IPS-NIHi11 (cell line): Measurements from ENCODE around the gene UBE3D.
"Not testable (repeated sequence)": the region's sequence is repeated elsewhere in the genome, so short reads cannot be mapped to it uniquely, and the experiment has no call there.

Source experiments
- DNase-seq: peaks from one replicate; pipeline ENCODE4 v3.0.0; 2012; ENCODE audit warnings: mixed read lengths, low spot score

Gene UBE3D

DNA sequence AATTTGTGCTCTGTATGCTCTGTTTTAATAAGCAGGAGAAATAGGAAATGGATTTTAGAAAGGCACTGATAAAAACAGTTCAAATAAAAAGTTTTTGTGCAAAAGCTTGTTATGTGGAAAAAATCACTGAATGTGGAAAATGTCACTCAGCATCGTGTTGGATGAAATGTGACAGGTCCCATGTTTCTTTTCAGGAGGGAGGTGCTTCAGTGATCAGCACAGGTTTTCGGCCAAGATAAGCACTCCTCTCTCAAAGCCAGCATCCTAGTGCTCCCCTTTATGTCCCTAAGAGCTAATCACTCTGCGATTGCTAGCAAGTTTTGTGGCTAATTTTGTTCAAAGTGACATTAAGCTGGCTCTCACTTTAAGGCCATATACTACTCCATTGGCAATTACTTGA lies 12.0 kb downstream of the UBE3D start:
- DNase-seq = no peak

DNA sequence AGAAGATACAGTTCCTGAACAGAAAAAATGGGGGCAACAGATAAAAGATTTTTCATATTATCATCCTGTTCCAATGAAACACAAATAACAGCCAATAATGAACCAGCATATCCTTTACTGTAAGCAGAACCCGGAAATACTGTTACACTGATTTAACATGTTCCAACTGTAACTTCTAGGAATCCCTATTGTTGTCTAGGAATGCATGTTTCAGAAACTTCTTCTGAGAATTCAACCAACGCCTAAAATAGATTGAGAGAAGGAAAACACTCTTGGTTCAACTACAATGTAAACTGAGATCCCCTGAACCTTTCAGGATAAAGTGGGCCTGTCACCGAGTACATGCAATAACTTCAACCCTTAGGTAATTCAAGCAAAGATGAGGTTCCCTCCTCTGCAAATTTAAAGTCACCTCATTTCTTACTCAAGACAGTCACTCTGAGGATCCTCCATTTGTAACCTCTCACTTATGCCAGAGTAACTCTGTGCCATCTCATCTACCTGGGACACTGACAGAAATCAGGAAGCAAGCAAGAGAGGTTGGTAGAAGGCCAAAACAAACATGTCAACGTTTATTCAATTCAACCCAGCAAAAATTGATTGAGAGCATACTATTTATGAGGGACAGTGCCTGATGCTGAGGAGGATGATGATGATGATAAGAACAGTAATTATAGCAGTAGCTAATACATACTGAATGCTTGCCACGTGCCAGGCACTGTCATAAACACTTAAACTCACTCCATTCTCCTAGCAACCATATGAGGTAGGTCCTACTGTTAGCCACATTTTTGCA lies 14.1 kb downstream of the UBE3D start:
- no peak for DNase-seq

DNA sequence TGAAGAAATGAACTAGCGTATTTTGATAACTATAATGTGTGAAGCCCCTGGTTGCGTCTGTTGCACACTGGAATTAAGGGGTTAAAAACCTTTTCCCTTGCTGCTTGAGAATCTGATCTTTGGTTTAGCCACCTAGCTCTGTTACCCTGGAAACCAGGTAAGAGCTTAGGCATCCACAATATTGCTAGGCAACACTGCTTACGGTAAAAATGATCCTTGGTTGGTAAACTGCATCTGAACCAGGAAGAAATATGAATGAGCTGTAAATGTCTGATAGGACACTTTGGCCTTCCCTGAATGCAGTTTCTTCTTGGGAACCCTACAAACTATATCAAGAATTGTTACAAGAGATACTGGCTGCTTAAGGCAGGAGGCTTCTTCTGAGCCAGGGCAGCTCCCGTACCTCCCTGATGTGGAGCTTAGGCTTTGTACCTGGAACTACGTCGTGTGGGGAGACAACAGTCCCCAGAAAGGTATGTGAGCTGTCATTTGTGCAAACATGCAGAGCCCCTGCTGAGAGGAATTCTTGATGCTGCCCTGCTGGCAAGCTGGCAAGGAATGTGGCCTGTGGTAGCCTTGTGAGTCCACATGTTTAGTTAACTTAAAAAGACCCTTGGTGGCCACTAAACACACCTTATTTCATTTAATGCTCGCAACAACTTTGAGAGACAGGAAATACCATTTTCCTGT lies 18.4 kb downstream of the UBE3D start:
- DNase-seq = peak; percentile 17

DNA sequence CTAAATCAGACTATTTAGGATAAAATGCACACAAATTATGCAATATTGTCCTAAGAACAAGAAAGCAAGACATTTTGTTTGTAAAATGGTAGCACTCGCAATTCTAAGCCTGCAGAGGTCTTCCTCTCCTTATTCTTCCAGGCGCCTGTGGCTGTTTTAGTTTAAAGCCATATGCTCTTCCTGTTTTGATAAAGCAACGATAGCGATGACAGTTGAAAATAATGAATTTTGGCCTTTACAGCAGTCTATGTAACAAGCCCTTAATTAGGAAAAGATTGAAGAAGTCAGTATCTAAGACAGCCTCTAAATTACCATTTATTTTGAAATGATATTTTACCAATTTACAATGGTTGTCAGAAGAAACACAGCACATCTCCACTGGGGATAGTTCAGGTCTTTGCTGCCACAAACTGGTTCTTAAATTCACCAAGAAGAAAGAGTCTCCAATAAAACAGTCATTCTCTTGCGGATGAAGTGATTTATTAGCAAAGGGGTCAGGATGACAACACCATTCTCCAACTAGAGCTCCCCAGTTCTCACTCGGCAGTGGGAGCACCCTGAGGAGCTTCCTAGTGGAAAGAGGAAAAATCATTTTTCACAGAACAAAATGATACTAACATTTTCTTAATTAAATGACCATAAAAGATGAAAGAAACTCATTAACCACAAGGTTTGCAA lies 21.4 kb downstream of the UBE3D start:
- no peak for DNase-seq

DNA sequence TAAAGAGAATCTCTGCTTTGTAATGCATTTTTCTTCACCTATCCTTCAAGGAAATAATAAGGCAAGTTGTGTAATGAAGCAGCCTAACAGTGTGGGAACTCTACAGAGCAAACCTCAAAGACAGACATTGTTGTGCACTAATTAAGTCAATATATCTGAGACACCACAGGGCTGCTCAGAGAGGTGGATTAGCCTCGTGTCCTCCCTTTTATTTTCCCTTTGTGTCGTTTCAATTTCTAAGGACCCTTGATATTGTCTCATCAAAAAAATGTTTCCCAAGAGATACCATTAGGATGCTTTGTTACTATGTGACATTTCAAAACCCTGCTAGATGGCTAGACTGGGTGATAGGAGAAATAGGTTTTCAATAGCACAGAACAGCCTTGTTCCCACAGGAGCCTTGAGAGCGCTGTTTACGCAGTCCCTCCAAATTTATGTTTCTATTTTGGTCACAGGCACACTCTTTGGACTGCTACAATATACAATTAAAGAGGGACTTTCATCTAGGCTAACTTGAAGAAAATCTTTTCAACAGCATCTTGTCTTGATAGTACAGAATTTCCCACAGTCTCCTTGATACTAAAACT lies 23.1 kb downstream of the UBE3D start:
- DNase-seq = no peak

DNA sequence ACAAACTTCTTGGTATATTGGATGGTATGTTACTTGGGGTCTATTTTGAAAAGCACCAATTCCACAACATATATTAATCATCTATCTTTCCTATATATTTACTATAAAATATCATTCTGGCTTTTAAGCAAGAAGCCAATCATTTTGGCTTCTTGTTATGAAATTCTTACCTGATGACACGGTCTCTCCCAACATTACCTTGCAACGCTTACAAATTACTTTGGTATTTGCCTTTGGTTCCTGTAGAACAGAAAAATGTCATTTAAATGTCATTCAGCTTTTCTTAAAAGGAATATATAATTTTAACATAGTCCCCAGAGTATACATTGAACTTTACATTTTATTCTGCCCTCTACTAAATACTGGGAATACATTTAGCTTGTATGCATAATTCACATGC lies 27.4 kb downstream of the UBE3D start:
- no peak for DNase-seq

DNA sequence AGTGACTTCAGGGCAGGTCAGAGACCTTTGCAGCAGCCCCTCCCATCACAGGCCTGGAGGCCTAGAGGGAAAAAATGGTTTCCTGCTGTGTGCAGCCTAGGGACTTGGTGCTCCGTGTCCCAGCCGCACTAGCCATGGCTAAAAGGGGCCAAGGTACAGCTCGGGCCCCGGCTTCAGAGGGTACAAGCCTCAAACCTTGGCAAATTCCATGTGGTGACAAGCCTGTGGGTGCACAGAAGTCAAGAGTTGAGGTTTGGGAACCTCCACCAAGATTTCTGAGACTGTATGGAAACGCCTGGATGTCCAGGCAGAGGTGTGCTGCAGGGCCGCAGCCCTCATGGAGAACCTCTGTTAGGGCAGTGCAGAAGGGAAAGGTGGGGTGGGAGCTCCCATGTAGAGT lies 34.0 kb downstream of the UBE3D start:
- no peak for DNase-seq

DNA sequence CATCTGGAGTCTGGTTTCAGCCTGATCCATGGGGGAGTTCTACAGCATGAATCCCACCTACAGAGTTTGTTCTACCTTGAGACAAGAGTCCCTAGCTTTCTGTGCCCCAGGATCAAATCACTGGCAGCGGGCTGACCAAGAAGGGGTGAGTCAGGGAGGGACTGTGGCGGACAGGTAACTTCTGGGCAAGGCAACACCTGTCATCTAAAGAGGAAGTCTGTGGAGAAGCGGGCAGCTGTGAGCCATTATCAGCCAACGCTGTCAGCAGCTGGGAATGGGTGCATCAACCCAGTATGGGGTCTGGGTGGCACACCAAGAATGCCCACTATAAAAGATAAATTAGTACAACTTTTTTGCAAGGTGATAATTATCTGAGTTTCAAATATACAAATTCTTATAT lies 45.9 kb downstream of the UBE3D start:
- no peak for DNase-seq

DNA sequence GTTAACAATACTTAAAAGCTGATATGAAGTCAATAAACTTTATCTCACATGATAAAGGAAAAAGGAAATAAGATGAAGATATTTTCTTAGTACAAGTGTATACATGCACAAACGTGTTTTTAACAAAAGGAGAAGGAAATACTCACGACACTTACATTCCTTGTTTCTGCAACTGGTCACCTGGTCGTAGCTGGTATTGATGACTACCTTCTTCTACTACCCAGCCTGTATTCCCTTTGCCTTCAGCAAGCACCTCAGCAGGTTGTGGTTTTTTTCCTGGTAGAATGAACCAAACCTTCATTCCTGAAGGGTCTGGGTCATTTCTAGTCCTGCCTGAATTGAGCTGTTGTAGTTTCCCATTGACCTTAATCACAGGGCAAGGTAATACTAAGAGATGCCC lies 54.5 kb downstream of the UBE3D start:
- not testable (repeated sequence) for DNase-seq

DNA sequence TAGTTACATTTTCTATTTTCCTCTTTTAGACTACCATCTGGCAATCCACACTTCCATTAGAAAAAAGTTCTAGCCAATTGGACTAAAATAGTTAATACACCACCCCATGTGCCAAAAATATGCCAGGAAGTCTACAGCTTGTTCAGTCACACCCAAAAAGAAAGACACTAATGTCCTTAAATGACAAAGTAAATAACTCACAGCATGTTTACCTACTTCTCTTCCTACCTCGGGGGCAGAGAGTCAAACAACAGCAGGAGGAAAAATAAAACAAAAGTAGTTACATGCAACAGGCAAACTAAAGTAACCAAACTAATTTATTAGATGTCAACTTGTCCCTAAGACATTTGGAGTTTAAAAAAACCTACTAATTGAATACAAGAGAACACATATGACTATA lies 57.0 kb downstream of the UBE3D start:
- no peak for DNase-seq

DNA sequence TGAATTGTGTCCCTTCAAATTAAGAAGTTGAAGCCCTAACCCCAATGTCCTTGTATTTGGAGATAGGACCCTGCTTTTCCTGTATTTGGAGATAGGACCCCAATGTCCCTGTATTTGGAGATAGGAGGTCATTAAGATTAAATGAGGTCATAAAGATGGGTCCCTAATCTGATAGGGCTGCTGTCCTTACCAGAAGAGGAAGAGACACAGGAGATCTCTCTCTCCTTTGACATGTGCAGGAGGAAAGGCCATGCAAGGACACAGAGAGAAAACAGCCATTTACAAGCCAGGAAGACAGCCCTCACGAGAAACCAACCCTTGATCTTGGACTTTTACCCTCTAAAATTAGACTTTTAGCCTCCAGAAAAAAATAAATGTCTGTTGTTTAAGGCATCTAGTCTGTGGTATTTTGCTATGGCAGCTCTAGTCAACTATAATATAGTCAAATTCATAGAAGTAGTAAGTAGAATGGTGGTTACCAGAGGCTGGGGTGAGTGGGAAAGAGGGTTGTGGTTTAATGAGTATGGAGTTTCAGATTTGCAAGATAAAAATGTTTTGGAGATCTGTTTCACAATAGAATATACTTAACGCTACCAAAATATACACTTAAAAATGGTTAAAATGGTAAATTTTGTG lies 59.3 kb downstream of the UBE3D start:
- no peak for DNase-seq

DNA sequence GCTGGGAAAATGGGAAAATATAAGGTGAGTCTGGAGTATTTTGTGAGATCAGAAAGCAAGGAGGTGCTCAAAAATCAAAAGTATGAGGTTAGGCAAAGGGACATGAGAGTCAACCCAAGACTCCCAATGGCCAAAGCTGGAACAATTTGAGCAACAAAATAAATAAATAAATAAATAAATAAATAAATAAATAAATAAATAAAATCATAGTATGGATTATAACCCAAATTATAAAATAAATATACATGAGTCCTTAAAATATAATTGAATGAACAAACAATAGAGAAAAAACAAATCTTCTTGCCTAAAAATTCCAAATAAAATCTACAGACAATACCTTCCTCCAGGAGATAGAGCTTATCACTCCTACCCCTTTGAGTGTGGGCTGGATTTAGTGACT lies 69.5 kb downstream of the UBE3D start:
- no peak for DNase-seq

DNA sequence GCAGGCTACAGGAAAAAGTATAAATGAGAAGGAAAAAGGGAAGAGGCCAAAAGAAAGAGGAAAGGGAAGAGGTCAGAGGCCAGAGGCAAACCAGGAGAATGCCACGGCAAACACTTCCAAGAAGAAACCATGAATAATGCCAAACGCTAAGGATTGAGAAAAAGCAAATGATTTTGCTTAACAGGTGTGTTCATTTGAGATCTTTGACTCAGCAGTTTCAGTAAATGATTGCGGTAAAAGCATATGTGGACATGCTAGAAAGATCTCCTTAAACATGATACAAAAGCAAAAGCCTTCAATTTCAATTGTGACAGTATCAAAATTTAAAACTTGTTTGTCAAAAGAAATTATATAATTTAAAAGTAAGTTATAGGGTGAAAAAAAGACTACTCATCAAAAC lies 70.6 kb downstream of the UBE3D start:
- no peak for DNase-seq

DNA sequence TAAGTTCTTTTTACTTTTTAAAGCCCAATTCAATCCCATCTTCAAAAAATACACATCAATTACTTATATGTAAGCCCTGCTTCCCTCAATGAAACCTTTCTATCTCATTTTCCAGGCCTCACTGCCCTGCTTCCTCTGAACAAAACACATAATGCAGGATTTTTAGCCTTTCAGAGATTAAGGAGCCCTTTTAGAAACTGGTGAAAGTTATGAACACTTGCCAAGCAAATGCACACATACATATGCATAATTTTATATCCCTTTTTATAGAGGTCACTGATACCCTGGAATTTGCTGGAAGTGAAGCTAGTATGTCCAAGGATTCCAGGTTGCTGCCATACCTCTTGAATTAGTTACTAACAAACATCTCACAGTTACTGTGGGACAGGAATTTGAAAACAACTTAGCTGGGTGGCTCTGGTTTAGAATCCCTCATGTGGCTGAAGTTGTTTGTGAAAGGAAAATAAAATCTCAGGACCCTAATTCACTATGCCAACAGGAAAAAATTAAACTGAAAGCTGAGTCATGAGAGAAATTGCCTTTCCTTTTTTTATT lies 75.8 kb downstream of the UBE3D start:
- no peak for DNase-seq

DNA sequence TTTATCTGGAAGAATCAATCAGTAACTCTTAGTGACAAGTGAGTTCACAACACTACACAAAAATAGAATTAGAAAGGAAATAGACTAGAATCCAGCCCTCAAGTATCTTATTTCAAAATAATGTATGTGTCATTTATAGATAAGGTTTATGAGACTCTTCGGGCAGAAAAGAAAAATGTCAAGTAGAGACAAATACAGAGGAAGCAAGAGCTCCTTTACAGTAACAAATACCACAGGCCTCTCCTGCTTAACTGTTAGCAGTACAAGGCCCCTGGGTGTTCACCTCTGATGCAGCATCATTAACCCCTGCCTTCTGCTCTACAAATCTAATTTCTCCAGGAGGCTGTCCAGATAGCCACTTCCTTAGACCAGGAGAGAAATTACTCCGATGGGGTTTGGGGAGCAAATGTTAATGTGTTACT lies 76.7 kb downstream of the UBE3D start:
- DNase-seq = no peak

DNA sequence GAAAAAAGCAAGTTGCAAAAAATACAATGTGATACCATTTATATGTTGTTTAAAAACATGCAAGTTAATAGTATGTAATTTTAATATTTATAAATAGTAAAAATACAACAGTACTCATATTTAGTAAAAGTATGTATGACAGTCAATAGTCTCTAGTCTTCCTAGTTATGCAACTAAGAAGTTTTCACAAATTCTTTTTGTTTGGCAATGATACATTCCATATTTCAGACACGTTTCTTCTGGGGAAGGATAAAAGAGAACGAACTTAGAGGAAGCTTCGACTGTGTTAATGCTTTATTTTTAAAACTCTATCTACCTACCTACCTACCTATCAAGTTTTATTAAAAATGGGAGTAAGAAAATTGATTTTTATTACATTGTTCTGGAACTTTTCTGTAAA lies 77.7 kb downstream of the UBE3D start:
- DNase-seq = no peak

DNA sequence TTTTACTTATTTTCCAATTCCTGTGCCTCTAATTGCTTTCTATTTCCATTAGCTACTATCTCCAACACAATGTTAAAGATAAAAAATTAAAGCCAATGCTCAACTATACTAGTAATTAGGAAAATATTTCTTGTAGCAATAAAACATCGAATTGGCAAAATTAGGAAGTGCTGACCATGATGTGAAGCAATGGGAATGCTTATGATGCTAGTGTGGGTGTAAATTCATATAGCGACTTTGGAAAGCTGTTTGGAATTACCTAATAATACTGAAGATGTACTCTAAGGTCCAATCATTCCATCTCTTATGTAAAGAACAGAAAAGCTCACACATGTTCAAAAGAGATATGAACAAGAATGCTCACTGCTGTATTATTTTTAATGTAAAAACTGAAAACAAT lies 78.2 kb downstream of the UBE3D start:
- DNase-seq = no peak

DNA sequence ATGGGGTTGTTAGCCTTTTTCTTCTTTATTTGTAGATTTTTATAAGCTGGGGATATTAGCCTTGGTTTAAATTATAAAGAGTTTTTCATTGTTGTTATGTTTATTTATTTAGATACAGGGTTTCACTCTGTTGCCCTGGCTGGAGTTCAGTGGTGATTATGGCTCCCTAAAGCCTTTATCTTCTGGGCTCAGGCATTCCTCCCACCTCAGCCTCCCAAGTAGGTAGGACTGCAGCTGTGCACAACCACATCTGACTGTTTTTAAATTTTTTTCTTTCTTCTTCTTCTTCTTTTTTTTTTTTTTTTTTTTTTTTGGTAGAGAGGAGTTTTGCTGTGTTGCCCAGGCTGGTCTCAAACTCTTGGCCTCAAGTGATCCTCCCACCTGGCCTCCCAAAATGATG lies 80.9 kb downstream of the UBE3D start:
- DNase-seq = no peak

DNA sequence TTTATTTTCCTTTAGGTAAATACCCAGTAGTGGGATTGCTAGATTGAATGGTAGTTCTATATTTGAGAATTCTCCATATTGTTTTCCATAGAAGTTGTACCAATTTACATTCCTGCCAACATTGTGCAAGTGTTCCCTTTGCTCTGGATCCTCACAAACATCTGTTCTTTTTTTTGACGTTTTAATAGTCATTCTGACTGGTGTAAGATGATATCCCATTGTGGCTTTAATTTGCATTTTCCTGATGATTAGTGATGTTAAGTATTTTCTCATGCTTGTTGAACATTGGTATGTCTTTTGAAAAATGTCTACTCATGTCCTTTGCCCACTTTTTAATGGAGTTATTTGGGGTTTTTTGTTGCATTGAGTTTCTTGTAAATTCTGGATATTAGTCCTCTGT lies 85.6 kb downstream of the UBE3D start:
- no peak for DNase-seq

DNA sequence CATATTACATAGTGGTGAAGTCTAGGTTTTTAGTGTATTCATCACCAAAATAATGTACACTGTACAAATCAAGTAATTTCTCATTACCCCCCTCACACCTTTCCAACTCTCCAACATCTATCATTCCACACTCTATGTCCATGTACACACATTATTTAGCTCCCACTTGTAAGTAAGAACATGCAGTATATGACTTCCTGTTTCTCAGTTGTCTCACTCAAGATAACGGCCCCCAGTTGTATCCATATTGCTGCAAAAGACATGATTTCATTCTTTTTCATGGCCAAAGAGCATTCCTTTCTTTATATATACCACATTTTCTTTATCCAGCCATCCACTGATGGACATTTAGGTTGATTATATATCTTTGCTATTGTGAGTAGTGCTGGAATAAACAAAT lies 86.0 kb downstream of the UBE3D start:
- no peak for DNase-seq

DNA sequence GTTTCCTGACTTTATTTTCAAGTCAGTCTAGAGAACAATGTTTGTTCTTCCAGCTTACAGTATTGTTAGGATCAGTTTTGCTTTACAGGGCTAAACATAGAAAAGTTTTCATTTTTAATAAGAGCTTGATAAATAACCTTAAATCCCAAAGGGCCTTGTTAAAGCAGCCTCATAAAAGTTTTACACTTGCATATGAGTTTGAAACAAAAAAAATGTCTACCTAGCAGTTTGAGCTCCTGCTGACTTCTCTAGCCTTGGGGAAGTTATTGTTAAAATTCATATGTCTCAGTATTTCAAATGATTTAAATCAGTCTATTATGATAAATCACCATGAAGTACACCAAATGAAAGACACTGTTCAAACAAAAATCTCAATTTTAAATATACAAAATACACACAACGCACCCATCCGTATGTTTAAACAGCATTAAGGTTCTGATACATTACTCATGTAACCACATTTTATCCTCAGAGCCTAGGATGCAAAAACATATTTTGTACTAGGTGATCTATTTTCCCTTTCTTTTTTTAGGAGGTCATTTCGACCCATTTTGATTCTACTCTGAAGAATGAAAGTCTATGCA lies 87.2 kb downstream of the UBE3D start:
- DNase-seq = no peak

DNA sequence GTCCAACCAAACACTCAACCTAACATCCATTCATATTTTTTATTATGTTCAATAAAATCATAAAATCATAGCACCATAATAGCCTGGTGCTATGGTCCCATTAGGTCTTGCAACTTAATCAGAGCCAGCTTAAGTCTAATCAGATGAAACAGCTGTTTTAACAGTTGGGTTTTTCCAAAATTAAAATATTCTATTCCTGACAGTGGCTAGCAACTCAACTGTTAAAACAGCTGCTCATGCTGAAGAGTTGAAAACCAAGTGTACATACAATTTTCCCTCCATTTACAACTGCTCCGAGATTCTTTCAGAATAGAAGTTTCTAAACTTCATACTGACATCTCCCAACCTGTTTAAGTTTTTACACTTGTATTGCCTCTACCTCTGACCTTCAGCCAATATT lies 89.5 kb downstream of the UBE3D start:
- no peak for DNase-seq
